ENCODE results near the gene DOHH.
A peak's percentile ranks its signal among the peaks of the same experiment; 100 is the strongest.

The DOHH gene

DNA sequence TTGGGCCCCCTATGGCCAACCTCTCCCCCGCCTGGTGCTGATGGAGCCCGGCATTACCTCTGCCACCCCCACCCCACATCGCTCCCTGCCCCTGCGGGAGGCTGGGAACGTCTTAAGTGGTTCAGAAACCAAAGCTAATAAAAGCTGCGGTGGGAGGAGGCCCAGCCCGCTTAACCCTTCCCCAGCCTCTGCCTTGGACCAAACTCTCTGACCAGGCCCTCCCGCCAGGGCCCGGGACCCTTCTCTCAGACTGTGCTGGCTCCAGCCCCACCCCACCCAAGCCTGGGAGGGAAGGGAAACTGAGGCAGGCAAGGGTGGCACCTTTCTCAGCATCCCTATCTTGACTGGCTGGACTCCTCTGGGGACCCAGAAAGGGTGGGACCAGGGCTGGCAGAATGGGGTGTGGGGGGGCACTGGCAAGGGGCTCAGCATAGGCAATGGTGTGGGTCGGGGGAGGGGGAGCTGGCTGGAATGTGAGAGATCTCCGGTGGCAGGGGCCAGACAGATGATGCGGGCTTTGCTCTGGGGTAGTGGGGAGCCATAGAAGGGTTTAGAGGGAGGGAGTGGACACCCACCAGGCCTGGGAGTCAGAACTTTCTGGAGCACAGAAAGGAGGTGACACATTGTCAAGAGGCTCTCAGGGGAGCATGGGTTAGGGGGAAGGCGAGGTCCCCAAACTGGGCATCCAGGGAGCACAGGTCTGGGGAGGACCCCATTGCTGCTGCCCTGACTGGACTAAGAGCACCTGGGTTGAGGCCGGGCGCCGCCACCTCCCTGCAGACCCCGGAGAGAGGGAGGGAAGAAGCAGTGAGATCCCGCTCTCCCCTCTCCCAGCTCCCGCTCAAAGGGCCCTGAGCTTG lies 42.0 kb downstream of the DOHH start (continued):
- no peak for TF ChIP-seq ZNF530 (tag by site-specific recombination; IDR thresholded peaks at IDR 0.05; ENCODE audit: low read depth)
- 0 out of 2 replicates have a peak, but pooled peaks have one; percentile 8 for TF ChIP-seq ZFHX2 (tag by site-specific recombination; conservative IDR thresholded peaks at IDR 0.05)
- TF ChIP-seq ZNF211 (tag by site-specific recombination; IDR thresholded peaks at IDR 0.05; ENCODE audit: low read depth), result no peak
- TF ChIP-seq ZNF514 (tag by site-specific recombination; IDR thresholded peaks at IDR 0.05), result no peak
- TF ChIP-seq OVOL3 (tag by site-specific recombination; IDR thresholded peaks at IDR 0.05), result no peak
- no peak for TF ChIP-seq ZNF843 (tag by site-specific recombination; IDR thresholded peaks at IDR 0.05)
- TF ChIP-seq ZSCAN23 (tag by site-specific recombination; IDR thresholded peaks at IDR 0.05), result no peak
- TF ChIP-seq ZNF112 (tag by site-specific recombination; IDR thresholded peaks at IDR 0.05), result no peak
- TF ChIP-seq, protein P1, sequence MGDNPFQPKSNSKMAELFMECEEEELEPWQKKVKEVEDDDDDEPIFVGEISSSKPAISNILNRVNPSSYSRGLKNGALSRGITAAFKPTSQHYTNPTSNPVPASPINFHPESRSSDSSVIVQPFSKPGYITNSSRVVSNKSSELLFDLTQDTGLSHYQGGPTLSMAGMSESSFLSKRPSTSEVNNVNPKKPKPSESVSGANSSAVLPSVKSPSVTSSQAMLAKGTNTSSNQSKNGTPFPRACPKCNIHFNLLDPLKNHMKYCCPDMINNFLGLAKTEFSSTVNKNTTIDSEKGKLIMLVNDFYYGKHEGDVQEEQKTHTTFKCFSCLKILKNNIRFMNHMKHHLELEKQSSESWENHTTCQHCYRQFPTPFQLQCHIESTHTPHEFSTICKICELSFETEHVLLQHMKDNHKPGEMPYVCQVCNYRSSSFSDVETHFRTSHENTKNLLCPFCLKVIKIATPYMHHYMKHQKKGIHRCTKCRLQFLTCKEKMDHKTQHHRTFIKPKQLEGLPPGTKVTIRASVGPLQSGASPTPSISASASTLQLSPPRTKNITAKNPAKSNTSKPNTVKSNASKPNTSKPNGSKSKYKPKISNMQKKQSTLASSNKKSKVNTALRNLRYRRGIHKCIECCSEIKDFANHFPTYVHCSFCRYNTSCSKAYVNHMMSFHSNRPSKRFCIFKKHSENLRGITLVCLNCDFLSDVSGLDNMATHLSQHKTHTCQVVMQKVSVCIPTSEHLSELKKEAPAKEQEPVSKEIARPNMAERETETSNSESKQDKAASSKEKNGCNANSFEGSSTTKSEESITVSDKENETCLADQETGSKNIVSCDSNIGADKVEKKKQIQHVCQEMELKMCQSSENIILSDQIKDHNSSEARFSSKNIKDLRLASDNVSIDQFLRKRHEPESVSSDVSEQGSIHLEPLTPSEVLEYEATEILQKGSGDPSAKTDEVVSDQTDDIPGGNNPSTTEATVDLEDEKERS (tag by site-specific recombination; IDR thresholded peaks at IDR 0.05), result no peak
- no peak for TF ChIP-seq ZNF292 (tag by site-specific recombination; IDR thresholded peaks at IDR 0.05; ENCODE audit: borderline replicate concordance, low read depth)
- no peak for TF ChIP-seq ZNF138 (tag by site-specific recombination; IDR thresholded peaks at IDR 0.05; ENCODE audit: borderline replicate concordance)
- TF ChIP-seq BCL11A (tag by site-specific recombination; IDR thresholded peaks at IDR 0.05; ENCODE audit: low read depth), result no peak
- TF ChIP-seq, protein P2, sequence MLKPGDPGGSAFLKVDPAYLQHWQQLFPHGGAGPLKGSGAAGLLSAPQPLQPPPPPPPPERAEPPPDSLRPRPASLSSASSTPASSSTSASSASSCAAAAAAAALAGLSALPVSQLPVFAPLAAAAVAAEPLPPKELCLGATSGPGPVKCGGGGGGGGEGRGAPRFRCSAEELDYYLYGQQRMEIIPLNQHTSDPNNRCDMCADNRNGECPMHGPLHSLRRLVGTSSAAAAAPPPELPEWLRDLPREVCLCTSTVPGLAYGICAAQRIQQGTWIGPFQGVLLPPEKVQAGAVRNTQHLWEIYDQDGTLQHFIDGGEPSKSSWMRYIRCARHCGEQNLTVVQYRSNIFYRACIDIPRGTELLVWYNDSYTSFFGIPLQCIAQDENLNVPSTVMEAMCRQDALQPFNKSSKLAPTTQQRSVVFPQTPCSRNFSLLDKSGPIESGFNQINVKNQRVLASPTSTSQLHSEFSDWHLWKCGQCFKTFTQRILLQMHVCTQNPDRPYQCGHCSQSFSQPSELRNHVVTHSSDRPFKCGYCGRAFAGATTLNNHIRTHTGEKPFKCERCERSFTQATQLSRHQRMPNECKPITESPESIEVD (tag by site-specific recombination; IDR thresholded peaks at IDR 0.05), result no peak
- TF ChIP-seq ZNF391 (tag by site-specific recombination; IDR thresholded peaks at IDR 0.05; ENCODE audit: borderline replicate concordance, low read depth), result no peak
- TF ChIP-seq, protein P3, sequence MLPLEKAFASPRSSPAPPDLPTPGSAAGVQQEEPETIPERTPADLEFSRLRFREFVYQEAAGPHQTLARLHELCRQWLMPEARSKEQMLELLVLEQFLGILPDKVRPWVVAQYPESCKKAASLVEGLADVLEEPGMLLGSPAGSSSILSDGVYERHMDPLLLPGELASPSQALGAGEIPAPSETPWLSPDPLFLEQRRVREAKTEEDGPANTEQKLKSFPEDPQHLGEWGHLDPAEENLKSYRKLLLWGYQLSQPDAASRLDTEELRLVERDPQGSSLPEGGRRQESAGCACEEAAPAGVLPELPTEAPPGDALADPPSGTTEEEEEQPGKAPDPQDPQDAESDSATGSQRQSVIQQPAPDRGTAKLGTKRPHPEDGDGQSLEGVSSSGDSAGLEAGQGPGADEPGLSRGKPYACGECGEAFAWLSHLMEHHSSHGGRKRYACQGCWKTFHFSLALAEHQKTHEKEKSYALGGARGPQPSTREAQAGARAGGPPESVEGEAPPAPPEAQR (tag by site-specific recombination; IDR thresholded peaks at IDR 0.05), result no peak
- TF ChIP-seq ZNF777 (tag by site-specific recombination; IDR thresholded peaks at IDR 0.05; ENCODE audit: borderline replicate concordance), result no peak
- no peak for TF ChIP-seq ZNF423 (tag by site-specific recombination; IDR thresholded peaks at IDR 0.05)
- 0 out of 2 replicates have a peak, but pooled peaks have one; percentile 42 for TF ChIP-seq EGR2 (tag by site-specific recombination; IDR thresholded peaks at IDR 0.05; ENCODE audit: low read depth)
- TF ChIP-seq, protein P4, sequence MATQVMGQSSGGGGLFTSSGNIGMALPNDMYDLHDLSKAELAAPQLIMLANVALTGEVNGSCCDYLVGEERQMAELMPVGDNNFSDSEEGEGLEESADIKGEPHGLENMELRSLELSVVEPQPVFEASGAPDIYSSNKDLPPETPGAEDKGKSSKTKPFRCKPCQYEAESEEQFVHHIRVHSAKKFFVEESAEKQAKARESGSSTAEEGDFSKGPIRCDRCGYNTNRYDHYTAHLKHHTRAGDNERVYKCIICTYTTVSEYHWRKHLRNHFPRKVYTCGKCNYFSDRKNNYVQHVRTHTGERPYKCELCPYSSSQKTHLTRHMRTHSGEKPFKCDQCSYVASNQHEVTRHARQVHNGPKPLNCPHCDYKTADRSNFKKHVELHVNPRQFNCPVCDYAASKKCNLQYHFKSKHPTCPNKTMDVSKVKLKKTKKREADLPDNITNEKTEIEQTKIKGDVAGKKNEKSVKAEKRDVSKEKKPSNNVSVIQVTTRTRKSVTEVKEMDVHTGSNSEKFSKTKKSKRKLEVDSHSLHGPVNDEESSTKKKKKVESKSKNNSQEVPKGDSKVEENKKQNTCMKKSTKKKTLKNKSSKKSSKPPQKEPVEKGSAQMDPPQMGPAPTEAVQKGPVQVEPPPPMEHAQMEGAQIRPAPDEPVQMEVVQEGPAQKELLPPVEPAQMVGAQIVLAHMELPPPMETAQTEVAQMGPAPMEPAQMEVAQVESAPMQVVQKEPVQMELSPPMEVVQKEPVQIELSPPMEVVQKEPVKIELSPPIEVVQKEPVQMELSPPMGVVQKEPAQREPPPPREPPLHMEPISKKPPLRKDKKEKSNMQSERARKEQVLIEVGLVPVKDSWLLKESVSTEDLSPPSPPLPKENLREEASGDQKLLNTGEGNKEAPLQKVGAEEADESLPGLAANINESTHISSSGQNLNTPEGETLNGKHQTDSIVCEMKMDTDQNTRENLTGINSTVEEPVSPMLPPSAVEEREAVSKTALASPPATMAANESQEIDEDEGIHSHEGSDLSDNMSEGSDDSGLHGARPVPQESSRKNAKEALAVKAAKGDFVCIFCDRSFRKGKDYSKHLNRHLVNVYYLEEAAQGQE (tag by site-specific recombination; IDR thresholded peaks at IDR 0.05), result no peak
- no peak for TF ChIP-seq ZNF610 (tag by site-specific recombination; IDR thresholded peaks at IDR 0.05; ENCODE audit: borderline replicate concordance)
- TF ChIP-seq ZNF366 (tag by site-specific recombination; conservative IDR thresholded peaks at IDR 0.05), result no peak
- TF ChIP-seq ZNF157 (tag by site-specific recombination; IDR thresholded peaks at IDR 0.05), result no peak
- no peak for TF ChIP-seq ZNF48 (tag by site-specific recombination; IDR thresholded peaks at IDR 0.05)
- no peak for TF ChIP-seq ZNF155 (tag by site-specific recombination; IDR thresholded peaks at IDR 0.05)
- TF ChIP-seq, protein P5, sequence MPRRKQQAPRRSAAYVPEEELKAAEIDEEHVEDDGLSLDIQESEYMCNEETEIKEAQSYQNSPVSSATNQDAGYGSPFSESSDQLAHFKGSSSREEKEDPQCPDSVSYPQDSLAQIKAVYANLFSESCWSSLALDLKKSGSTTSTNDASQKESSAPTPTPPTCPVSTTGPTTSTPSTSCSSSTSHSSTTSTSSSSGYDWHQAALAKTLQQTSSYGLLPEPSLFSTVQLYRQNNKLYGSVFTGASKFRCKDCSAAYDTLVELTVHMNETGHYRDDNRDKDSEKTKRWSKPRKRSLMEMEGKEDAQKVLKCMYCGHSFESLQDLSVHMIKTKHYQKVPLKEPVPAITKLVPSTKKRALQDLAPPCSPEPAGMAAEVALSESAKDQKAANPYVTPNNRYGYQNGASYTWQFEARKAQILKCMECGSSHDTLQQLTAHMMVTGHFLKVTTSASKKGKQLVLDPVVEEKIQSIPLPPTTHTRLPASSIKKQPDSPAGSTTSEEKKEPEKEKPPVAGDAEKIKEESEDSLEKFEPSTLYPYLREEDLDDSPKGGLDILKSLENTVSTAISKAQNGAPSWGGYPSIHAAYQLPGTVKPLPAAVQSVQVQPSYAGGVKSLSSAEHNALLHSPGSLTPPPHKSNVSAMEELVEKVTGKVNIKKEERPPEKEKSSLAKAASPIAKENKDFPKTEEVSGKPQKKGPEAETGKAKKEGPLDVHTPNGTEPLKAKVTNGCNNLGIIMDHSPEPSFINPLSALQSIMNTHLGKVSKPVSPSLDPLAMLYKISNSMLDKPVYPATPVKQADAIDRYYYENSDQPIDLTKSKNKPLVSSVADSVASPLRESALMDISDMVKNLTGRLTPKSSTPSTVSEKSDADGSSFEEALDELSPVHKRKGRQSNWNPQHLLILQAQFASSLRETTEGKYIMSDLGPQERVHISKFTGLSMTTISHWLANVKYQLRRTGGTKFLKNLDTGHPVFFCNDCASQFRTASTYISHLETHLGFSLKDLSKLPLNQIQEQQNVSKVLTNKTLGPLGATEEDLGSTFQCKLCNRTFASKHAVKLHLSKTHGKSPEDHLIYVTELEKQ (tag by site-specific recombination; IDR thresholded peaks at IDR 0.05; ENCODE audit: borderline replicate concordance), result 0 out of 2 replicates have a peak, but pooled peaks have one; percentile 19

Data from HEK293 (cell line).